IMR-90 (cell line): ENCODE measurements around the gene USB1. TPM values are rescaled to one million over a fixed set of nuclear protein-coding genes. Genes with fewer than 3 reads are reported as not detected.

Experiments used
- ATAC-seq: fragments of 200-7000 bp; cut with Tn5 transposase; 2 replicates; pipeline ENCODE4 v1.9.1; 2020; ENCODE audit warnings: low read depth, mild to moderate bottlenecking, moderate library complexity
- BruUV-seq: library from RNA; stranded (reverse); fragments of 400-500 nt; replicated peaks from 2 replicates; lab custom pipeline; 2021; lab: Mats Ljungman, UMichigan
- CTCF ChIA-PET: fragments of 300-600 bp; formaldehyde crosslinking; extraction: SDS; loops from one replicate; lab custom pipeline; 2021; ENCODE audit warnings: antibody characterized with exemption; lab: Yijun Ruan, JAX
- POLR2A ChIA-PET: fragments of 300-600 bp; sonication (Branson Sonifier 250); formaldehyde crosslinking; loops from one replicate; lab custom pipeline; 2022; ENCODE audit warnings: antibody characterized with exemption; ENCODE audit not compliant: unreplicated experiment; lab: Charles Lee
- DNase-seq: peaks from one replicate; pipeline ENCODE4 v3.0.0; 2013
- H2AFZ ChIP-seq: replicated peaks from 2 replicates; pipeline ENCODE3; 2013; ENCODE audit warnings: low read length, mild to moderate bottlenecking; ENCODE audit not compliant: poor library complexity
- H2AK5ac ChIP-seq: 2 replicates; pipeline ENCODE4 v1.6.1; 2013; ENCODE audit warnings: low read depth, low read length, inconsistent platforms
- H2AK9ac ChIP-seq: replicated peaks from 2 replicates; pipeline ENCODE3; 2013; ENCODE audit warnings: mild to moderate bottlenecking, low read depth, low read length, moderate library complexity; ENCODE audit not compliant: poor library complexity
- H2BK120ac ChIP-seq: 2 replicates; pipeline ENCODE4 v1.6.1; 2013; ENCODE audit warnings: low read depth, low read length, inconsistent platforms
- H2BK15ac ChIP-seq: 3 replicates; pipeline ENCODE4 v1.6.1; 2013; ENCODE audit warnings: low read depth, low read length, inconsistent platforms
- H2BK20ac ChIP-seq: 2 replicates; pipeline ENCODE4 v1.6.1; 2013; ENCODE audit warnings: low read depth, mild to moderate bottlenecking, inconsistent platforms, low read length, moderate library complexity
- H2BK5ac ChIP-seq: 2 replicates; pipeline ENCODE4 v1.6.1; 2013; ENCODE audit warnings: mild to moderate bottlenecking, low read depth, low read length, inconsistent platforms; ENCODE audit not compliant: poor library complexity, severe bottlenecking
- H3K14ac ChIP-seq: replicated peaks from 2 replicates; pipeline ENCODE4 v1.6.1; 2013; ENCODE audit warnings: low read depth, low read length, inconsistent platforms
- H3K18ac ChIP-seq: 2 replicates; pipeline ENCODE4 v1.6.1; 2013; ENCODE audit warnings: low read depth, low read length, control low read depth
- H3K23ac ChIP-seq: 2 replicates; pipeline ENCODE4 v1.6.1; 2013; ENCODE audit warnings: low read depth, low read length, inconsistent platforms
- H3K27ac ChIP-seq: 2 replicates; pipeline ENCODE4 v1.5.1; 2013; ENCODE audit warnings: mild to moderate bottlenecking, control low read depth, low read length; ENCODE audit not compliant: insufficient read depth
- H3K27me3 ChIP-seq: 2 replicates; pipeline ENCODE4 v1.6.1; 2013; ENCODE audit warnings: low read length; ENCODE audit not compliant: control insufficient read depth, insufficient read depth
- H3K36me3 ChIP-seq: 2 replicates; pipeline ENCODE4 v1.6.1; 2013; ENCODE audit warnings: low read length, mixed read lengths; ENCODE audit not compliant: control insufficient read depth, insufficient read depth
- H3K4ac ChIP-seq: 2 replicates; pipeline ENCODE4 v1.6.1; 2013; ENCODE audit warnings: low read depth, low read length, inconsistent platforms
- H3K4me1 ChIP-seq: 2 replicates; pipeline ENCODE4 v1.6.1; 2013; ENCODE audit warnings: low read length, mixed read lengths; ENCODE audit not compliant: control insufficient read depth, insufficient read depth
- H3K4me2 ChIP-seq: 2 replicates; pipeline ENCODE4 v1.6.1; 2013; ENCODE audit warnings: low read depth, mild to moderate bottlenecking, control low read depth, low read length, moderate library complexity
- H3K4me3 ChIP-seq: 2 replicates; pipeline ENCODE4 v1.5.1; 2013; ENCODE audit warnings: low read depth, mild to moderate bottlenecking, control low read depth, low read length, moderate library complexity; ENCODE audit not compliant: insufficient read depth
- H3K56ac ChIP-seq: 2 replicates; pipeline ENCODE4 v1.6.1; 2013; ENCODE audit warnings: low read length, inconsistent platforms; ENCODE audit not compliant: insufficient read depth; ENCODE audit errors: extremely low read depth
- H3K79me1 ChIP-seq, 2 experiments: 2 replicates each; pipeline ENCODE4 v1.6.1; 2013; ENCODE audit warnings: low read length in 2 of 2, inconsistent platforms in 1 of 2, low read depth in 1 of 2
- H3K9ac ChIP-seq: 2 replicates; pipeline ENCODE4 v1.6.1; 2013; ENCODE audit warnings: low read depth, low read length, control low read depth
- H3K9me1 ChIP-seq: 2 replicates; pipeline ENCODE4 v1.6.1; 2013; ENCODE audit warnings: low read length, inconsistent platforms; ENCODE audit not compliant: insufficient read depth
- H3K9me3 ChIP-seq: 2 replicates; pipeline ENCODE4 v1.6.1; 2013; ENCODE audit warnings: low read length; ENCODE audit not compliant: control insufficient read depth, insufficient read depth
- H4K20me1 ChIP-seq: 2 replicates; pipeline ENCODE4 v1.6.1; 2013; ENCODE audit warnings: low read length, inconsistent platforms; ENCODE audit not compliant: insufficient read depth
- H4K5ac ChIP-seq: 2 replicates; pipeline ENCODE4 v1.6.1; 2013; ENCODE audit warnings: mild to moderate bottlenecking, low read depth, low read length, control low read depth
- H4K8ac ChIP-seq, 2 experiments: 2 replicates each; pipeline ENCODE4 v1.6.1; 2013; ENCODE audit warnings: low read depth in 2 of 2, low read length in 2 of 2, control low read depth in 1 of 2, inconsistent platforms in 1 of 2
- H4K91ac ChIP-seq: 2 replicates; pipeline ENCODE4 v1.6.1; 2013; ENCODE audit warnings: low read depth, low read length, inconsistent platforms; ENCODE audit not compliant: insufficient read depth
- BHLHE40 ChIP-seq: fragments of 150-350 bp; IDR thresholded peaks from 2 replicates; pipeline ENCODE4 v1.6.1; 2016; ENCODE audit warnings: mild to moderate bottlenecking, low read depth, low read length
- CEBPB ChIP-seq: IDR thresholded peaks from 2 replicates; pipeline ENCODE4 v1.6.1; 2012; ENCODE audit warnings: low read depth, low read length, improper control_type of control experiment
- CHD1 ChIP-seq: IDR thresholded peaks from 2 replicates; pipeline ENCODE4 v1.6.1; 2012; ENCODE audit warnings: low read depth, low read length, improper control_type of control experiment
- CTCF ChIP-seq: conservative IDR thresholded peaks from 2 replicates; pipeline ENCODE4 v1.5.1; 2012; ENCODE audit warnings: mild to moderate bottlenecking, low read depth, low read length, improper control_type of control experiment
- ELK1 ChIP-seq: fragments of 150-350 bp; IDR thresholded peaks from 2 replicates; pipeline ENCODE4 v1.6.1; 2016; ENCODE audit warnings: low read depth, mild to moderate bottlenecking, low read length, moderate library complexity, borderline replicate concordance
- FOS ChIP-seq: fragments of 150-350 bp; IDR thresholded peaks from 2 replicates; pipeline ENCODE4 v1.6.1; 2016; ENCODE audit warnings: low read depth, low read length
- MAFK ChIP-seq: IDR thresholded peaks from 2 replicates; pipeline ENCODE4 v1.6.1; 2012; ENCODE audit warnings: low read depth, low read length, improper control_type of control experiment
- MAZ ChIP-seq: IDR thresholded peaks from 2 replicates; pipeline ENCODE4 v1.6.1; 2012; ENCODE audit warnings: low read depth, mild to moderate bottlenecking, low read length, improper control_type of control experiment, moderate library complexity, borderline replicate concordance
- MXI1 ChIP-seq: IDR thresholded peaks from 2 replicates; pipeline ENCODE4 v1.6.1; 2012; ENCODE audit warnings: low read depth, mild to moderate bottlenecking, low read length, moderate library complexity, borderline replicate concordance
- NFE2L2 ChIP-seq: fragments of 150-350 bp; IDR thresholded peaks from 2 replicates; pipeline ENCODE4 v1.6.1; 2016; ENCODE audit warnings: low read depth, mild to moderate bottlenecking, low read length
- POLR2A ChIP-seq: IDR thresholded peaks from 2 replicates; pipeline ENCODE4 v1.6.1; 2012; ENCODE audit warnings: mild to moderate bottlenecking, low read depth, low read length
- RAD21 ChIP-seq: IDR thresholded peaks from 2 replicates; pipeline ENCODE4 v1.6.1; 2012; ENCODE audit warnings: low read length, improper control_type of control experiment
- RCOR1 ChIP-seq: IDR thresholded peaks from 2 replicates; pipeline ENCODE4 v1.6.1; 2012; ENCODE audit warnings: mild to moderate bottlenecking, low read length, improper control_type of control experiment; ENCODE audit not compliant: insufficient replicate concordance
- RFX5 ChIP-seq: IDR thresholded peaks from 2 replicates; pipeline ENCODE4 v1.8.0; 2012; ENCODE audit warnings: low read depth, mild to moderate bottlenecking, low read length, moderate library complexity
- SMC3 ChIP-seq: fragments of 150-350 bp; IDR thresholded peaks from 2 replicates; pipeline ENCODE4 v1.6.1; 2016; ENCODE audit warnings: low read depth, mild to moderate bottlenecking, antibody characterized with exemption, low read length, moderate library complexity
- WGBS, 2 experiments: methylation state at CpG; one replicate each; pipeline versions ENCODE4 v1.1.5 to v1.1.7; 2013; ENCODE audit warnings: missing lambda C conversion rate in 2 of 2; ENCODE audit not compliant: insufficient read length in 1 of 2; ENCODE audit errors: extremely low coverage in 2 of 2; 5-methylcytosine and 5-hydroxymethylcytosine counted together
- dilution Hi-C: fragments of 300-500 bp; cut with HindIII; formaldehyde crosslinking; loops from one replicate; pipeline ENCODE4 v1.14.3; 2018; ENCODE audit warnings: low sequenced_read_pairs; ENCODE audit not compliant: unreplicated experiment
- in situ Hi-C: fragments of 300-500 bp; cut with MboI; formaldehyde crosslinking; loops from 3 replicates; pipeline ENCODE4 v1.14.3; 2019; ENCODE audit warnings: low sequenced_read_pairs, inconsistent platforms, mixed read lengths
- intact Hi-C: fragments of 100-400 bp; cut with micrococcal nuclease; formaldehyde crosslinking; loops from 2 replicates; pipeline ENCODE4 v1.10.0; 2022
- polyA plus RNA-seq, 3 experiments: library from polyadenylated mRNA; depleted of rRNA; stranded (reverse); fragments of >200 nt; gene quantifications; 2 replicates each; pipeline ENCODE4 v1.2.3, GENCODE V29; 2012; ENCODE audit warnings: low replicate concordance in 1 of 3
- total RNA-seq: library from RNA; depleted of rRNA; stranded (reverse); fragments of >200 nt; gene quantifications from 2 replicates; pipeline ENCODE4 v1.2.3, GENCODE V29; 2012
- TF ChIP-seq, protein P1 (sequence below): fragments of 150-350 bp; IDR thresholded peaks from 2 replicates; pipeline ENCODE4 v1.6.1; 2017; ENCODE audit warnings: mild to moderate bottlenecking, antibody characterized with exemption, low read length, low read depth

USB1 gene
- total and polyA plus RNA-seq, 2 of the 4 experiments (the other 2 are of a cell fraction): 45.9 to 94.9 TPM

- H3K14ac ChIP-seq: no peak overlapping the region
- no peak overlapping the region for H2AK5ac ChIP-seq
- H4K20me1 ChIP-seq: no peaks in the 10 kb centered on the region
- no peak overlapping the region for H2AFZ ChIP-seq
- no peak overlapping the region for H3K56ac ChIP-seq
- H4K8ac ChIP-seq: no peak overlapping the region
- no peak overlapping the region for H3K4ac ChIP-seq
- intact Hi-C loops: no loop called here
- CTCF ChIA-PET: no interaction called here
- H3K9ac ChIP-seq: no peak overlapping the region
- no peaks in the 10 kb centered on the region for H3K36me3 ChIP-seq
- H3K9me3 ChIP-seq: no peaks in the 10 kb centered on the region
- H4K91ac ChIP-seq: no peak overlapping the region
- no peak overlapping the region for H2BK20ac ChIP-seq
- no peak for TF ChIP-seq MXI1
- no peak for TF ChIP-seq MAFK
- TF ChIP-seq MAZ: no peak
- TF ChIP-seq RCOR1: no peak
- TF ChIP-seq, protein P1, sequence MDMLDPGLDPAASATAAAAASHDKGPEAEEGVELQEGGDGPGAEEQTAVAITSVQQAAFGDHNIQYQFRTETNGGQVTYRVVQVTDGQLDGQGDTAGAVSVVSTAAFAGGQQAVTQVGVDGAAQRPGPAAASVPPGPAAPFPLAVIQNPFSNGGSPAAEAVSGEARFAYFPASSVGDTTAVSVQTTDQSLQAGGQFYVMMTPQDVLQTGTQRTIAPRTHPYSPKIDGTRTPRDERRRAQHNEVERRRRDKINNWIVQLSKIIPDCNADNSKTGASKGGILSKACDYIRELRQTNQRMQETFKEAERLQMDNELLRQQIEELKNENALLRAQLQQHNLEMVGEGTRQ: no peak
- TF ChIP-seq CHD1: no peak
- TF ChIP-seq RFX5: no peak
- no peak for TF ChIP-seq NFE2L2
- no peak for TF ChIP-seq ELK1
- TF ChIP-seq CEBPB: no peak
- TF ChIP-seq POLR2A: no peak
- TF ChIP-seq SMC3: no peak
- TF ChIP-seq BHLHE40: no peak
- no peak for TF ChIP-seq FOS
- no peak for TF ChIP-seq RAD21
- no peak for TF ChIP-seq CTCF
- H3K23ac ChIP-seq: no peak overlapping the region
- H3K9me1 ChIP-seq: no peaks in the 10 kb centered on the region
- no peak overlapping the region for H3K4me3 ChIP-seq
- H2BK15ac ChIP-seq: no peak overlapping the region
- H3K18ac ChIP-seq: no peak overlapping the region
- no peak overlapping the region for H2BK120ac ChIP-seq
- no peaks in the 10 kb centered on the region for H3K79me1 ChIP-seq
- no peak overlapping the region for H4K5ac ChIP-seq
- H3K27ac ChIP-seq: no peak overlapping the region
- H2BK5ac ChIP-seq: no peak overlapping the region
- H3K4me1 ChIP-seq: no peaks in the 10 kb centered on the region
- no peak overlapping the region for H3K4me2 ChIP-seq
- POLR2A ChIA-PET: interaction anchor here (0.5 kb wide), 1 partner anchor 709 kb away, joined by 19 read pairs; no protein-coding TSS in a partner anchor
- H2AK9ac ChIP-seq: no peak overlapping the region
- DNase-seq: no peak
- 41% methylated on average over 4 of the region's 11 CpGs; no CpG with 5 or more reads in 1 of the 2 experiments for WGBS, 2 experiments
- peaks cover 57% of the 10 kb centered on the region for H3K27me3 ChIP-seq
- dilution Hi-C loops: no loop called here
- no TSS peak for BruUV-seq
- no peak for ATAC-seq
- in situ Hi-C loops: no loop called here
These were observed 41.4 kb upstream of the USB1 start for GRCh38 chr16:57959804-57960203.
